NCI-H187 treated with DMSO at 0.1 percent for 48 hours (cell line): ENCODE measurements around the gene MTFR2.
"Not testable (repeated sequence)": the region's sequence is repeated elsewhere in the genome, so short reads cannot be mapped to it uniquely, and the experiment has no call there.

Experiments used
- DNase-seq: peaks from one replicate; lab custom pipeline; 2025; lab: John Stamatoyannopoulos, UW

Gene MTFR2

GRCh38 chr6:136232701-136233100 is 17.4 kb downstream of the MTFR2 start:
- no peak for DNase-seq

GRCh38 chr6:136230219-136230853 is 19.8 kb downstream of the MTFR2 start:
- DNase-seq = no peak

GRCh38 chr6:136228814-136229213 is 21.3 kb downstream of the MTFR2 start:
- DNase-seq = no peak

- DNase-seq = no peak
Observed at GRCh38 chr6:136226674-136227377, 23.3 kb downstream of the MTFR2 start.

- no peak for DNase-seq
Observed at GRCh38 chr6:136226027-136226673, 24.0 kb downstream of the MTFR2 start.

GRCh38 chr6:136225496-136225895 is 24.6 kb downstream of the MTFR2 start:
- DNase-seq = no peak

- DNase-seq = not testable (repeated sequence)
Observed at GRCh38 chr6:136224974-136225373, 25.1 kb downstream of the MTFR2 start.

- DNase-seq = no peak
Observed at GRCh38 chr6:136216503-136217401, 33.4 kb downstream of the MTFR2 start.

GRCh38 chr6:136213853-136214252 is 36.3 kb downstream of the MTFR2 start:
- DNase-seq = no peak

- DNase-seq = no peak
Observed at GRCh38 chr6:136213012-136213539, 37.0 kb downstream of the MTFR2 start.

GRCh38 chr6:136212608-136213007 is 37.5 kb downstream of the MTFR2 start:
- DNase-seq = no peak

- no peak for DNase-seq
Observed at GRCh38 chr6:136210398-136211165, 39.5 kb downstream of the MTFR2 start.

- no peak for DNase-seq
Observed at GRCh38 chr6:136209496-136209895, 40.6 kb downstream of the MTFR2 start.

GRCh38 chr6:136208783-136209182 is 41.3 kb downstream of the MTFR2 start:
- no peak for DNase-seq

GRCh38 chr6:136201732-136202131 is 48.4 kb downstream of the MTFR2 start:
- DNase-seq = no peak

GRCh38 chr6:136192902-136193301 is 57.2 kb downstream of the MTFR2 start:
- DNase-seq = no peak

GRCh38 chr6:136191606-136192312 is 58.4 kb downstream of the MTFR2 start:
- DNase-seq = no peak

- DNase-seq = no peak
Observed at GRCh38 chr6:136189104-136189503, 61.0 kb downstream of the MTFR2 start.

- DNase-seq = no peak
Observed at GRCh38 chr6:136188486-136188885, 61.6 kb downstream of the MTFR2 start.

- no peak for DNase-seq
Observed at GRCh38 chr6:136186363-136186762, 63.7 kb downstream of the MTFR2 start.

- no peak for DNase-seq
Observed at GRCh38 chr6:136184738-136185137, 65.4 kb downstream of the MTFR2 start.
